GM12865 (cell line): Measurements from ENCODE around the gene SYS1.

Experiments used
- DNase-seq: peaks from one replicate; pipeline ENCODE4 v3.0.0; 2010; ENCODE audit warnings: low read depth
- H3K4me3 ChIP-seq: 2 replicates; pipeline ENCODE4 v1.5.1; 2011; ENCODE audit warnings: mild to moderate bottlenecking, low read depth, low read length, control low read depth
- TF ChIP-seq, protein P1 (sequence below): IDR thresholded peaks from 2 replicates; pipeline ENCODE4 v1.5.1; 2011; ENCODE audit warnings: low read length, control low read depth, low read depth, inconsistent platforms; ENCODE audit not compliant: insufficient read depth; ENCODE audit errors: missing control alignments

The SYS1 gene

DNA sequence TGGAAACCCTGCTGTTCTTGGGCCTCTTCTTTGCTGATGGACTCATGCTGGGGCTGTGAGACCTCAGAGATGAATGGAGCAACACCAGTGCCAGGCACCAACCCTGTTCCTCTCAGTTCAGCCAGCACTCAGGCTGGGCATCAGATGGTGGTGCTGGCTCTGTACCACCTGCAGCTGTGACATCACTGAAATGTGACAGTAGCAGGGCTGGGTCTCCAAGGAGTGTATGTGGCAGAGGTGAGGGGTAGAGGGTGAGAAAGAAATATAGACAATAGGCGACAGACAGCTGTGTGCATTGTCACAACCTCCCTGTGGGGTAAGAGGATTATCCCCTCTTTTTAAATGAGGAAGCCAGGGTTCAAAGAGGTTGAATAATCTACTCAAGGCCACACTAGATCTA is 15.2 kb downstream of the SYS1 start, which contains the start of gene TP53TG5:
Gene TP53TG5, minus strand, starts transcription at position 135 of the 400 bp plus-strand sequence. Its CDS starts 89 bp downstream, at position 46.
- no peak for DNase-seq
- TF ChIP-seq, protein P1, sequence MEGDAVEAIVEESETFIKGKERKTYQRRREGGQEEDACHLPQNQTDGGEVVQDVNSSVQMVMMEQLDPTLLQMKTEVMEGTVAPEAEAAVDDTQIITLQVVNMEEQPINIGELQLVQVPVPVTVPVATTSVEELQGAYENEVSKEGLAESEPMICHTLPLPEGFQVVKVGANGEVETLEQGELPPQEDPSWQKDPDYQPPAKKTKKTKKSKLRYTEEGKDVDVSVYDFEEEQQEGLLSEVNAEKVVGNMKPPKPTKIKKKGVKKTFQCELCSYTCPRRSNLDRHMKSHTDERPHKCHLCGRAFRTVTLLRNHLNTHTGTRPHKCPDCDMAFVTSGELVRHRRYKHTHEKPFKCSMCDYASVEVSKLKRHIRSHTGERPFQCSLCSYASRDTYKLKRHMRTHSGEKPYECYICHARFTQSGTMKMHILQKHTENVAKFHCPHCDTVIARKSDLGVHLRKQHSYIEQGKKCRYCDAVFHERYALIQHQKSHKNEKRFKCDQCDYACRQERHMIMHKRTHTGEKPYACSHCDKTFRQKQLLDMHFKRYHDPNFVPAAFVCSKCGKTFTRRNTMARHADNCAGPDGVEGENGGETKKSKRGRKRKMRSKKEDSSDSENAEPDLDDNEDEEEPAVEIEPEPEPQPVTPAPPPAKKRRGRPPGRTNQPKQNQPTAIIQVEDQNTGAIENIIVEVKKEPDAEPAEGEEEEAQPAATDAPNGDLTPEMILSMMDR = no peak

DNA sequence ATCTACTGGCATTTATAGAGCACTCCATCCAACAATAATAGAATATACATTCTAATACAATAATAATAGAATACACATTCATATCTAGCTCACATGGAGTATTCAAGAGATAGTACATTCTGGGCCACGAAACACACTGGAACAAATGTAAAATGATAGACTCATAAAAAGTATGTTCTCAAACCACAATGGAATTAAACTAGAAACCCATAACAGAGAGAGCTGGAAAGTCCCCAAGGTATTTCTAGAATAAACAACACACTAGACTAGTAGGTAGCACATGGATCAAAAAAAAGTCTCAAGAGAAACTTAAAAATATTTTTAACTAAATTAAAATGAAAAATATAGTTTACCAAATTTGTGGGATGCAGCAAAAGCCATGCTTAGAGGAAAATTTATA is 24.3 kb downstream of the SYS1 start:
- TF ChIP-seq, protein P1 = no peak
- DNase-seq = no peak
- H3K4me3 ChIP-seq = no peak overlapping the region

More for the DNA sequence above, 15.2 kb downstream of the SYS1 start, which contains the start of gene TP53TG5:
- H3K4me3 ChIP-seq = no peak within 1 kb of the TSS

DNA sequence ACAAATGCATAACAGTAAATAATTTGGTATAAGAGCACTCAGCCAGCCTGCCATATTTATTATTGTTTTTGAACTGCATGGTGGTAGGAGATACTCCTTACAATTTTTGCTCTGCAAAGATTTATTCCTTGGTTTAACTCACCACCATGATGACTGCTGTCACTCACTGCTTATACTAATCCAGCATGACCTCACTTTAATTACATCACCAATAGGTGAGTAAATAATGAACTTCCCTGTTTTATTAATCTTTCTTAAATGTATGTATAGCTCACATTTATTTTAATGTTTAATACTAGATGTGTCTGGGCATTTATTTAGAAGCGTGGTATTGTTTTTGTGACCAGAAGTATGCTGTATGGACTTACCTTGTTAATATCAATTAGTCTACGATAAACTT is 28.0 kb downstream of the SYS1 start:
- DNase-seq = no peak
- TF ChIP-seq, protein P1 = no peak
- H3K4me3 ChIP-seq = no peak overlapping the region

DNA sequence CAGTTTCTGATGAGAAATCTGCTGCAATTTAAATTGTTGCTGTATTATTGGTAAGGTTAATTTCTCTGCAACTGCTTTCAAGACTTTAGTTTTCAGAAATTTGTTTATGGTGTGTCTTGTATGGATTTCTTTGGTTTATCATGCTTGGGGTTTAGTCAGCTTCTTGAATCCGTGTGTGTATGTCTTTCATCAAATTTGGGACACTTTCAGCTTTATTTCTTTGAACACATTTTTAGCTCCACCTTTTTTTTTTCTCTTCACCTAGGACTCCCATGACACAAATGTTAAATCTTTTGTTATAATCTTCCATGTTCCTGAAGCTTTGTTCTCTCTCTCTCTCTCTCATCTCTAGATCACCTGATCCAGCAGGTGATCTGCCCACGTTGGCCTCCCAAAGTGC is 28.6 kb downstream of the SYS1 start:
- no peak for DNase-seq
- no peak overlapping the region for H3K4me3 ChIP-seq
- TF ChIP-seq, protein P1 = no peak

DNA sequence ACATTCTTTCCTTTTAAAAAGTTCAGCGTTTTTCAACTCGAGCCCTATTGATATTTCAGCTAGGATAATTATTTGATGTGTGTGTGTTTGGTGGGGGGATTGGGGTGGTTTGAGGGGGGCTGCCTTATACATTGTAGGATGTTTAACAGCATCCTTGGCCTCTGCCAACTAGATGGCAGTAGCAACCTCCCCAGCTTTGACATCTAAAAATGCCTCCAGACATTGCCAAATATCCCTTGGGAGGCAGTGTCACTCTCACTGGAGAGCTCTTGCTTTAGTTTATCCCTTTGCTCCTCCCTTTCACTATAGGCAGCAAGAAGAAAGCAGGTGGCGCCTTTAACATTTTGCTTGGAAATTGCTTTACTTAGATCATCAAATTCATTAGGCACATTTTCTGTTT is 29.8 kb downstream of the SYS1 start:
- TF ChIP-seq, protein P1 = no peak
- no peak for DNase-seq
- H3K4me3 ChIP-seq = no peak overlapping the region

DNA sequence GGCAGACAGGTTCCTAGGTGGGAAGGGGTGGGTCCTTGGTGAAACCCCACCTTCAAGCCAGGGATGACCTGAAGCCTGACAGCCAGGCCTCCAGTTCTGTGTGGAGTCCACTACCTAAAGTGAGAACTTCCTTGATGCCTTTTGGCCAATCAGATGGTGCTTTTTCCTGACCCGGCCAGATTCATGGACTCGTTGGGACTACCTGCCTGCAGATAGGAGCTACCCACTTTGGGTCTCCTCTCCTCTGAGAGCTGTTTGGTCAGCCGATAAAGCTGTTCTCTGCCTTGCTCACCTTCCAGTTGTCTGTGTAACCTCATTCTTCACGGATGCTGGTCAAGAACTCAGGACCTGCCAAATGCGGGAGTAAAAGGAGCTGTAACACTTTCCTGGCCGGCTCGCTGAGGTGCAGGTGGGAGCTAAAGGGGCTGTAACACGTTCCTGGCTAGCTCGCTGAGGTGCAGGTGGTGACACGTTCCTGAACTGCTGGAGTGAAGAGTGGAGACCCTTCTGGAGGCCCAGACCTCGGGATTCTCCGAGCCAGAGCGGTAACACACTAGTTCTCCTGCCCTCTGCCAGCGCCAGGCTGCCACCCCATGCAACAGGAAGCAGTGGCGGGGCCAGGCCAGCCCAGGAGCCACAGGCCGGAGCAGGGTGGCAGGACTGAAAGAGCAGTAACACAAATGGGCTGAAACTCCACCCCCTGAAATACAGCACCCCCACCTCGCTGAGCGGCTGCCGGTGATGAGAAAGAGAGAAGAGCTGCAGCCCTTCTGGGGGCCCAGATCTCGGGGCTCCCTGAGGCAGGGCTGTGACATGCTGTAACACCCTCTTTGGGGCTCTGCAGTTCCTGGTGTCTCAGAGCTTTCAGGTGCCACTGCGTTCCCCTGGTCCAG is 31.5 kb downstream of the SYS1 start:
- DNase-seq = no peak
- H3K4me3 ChIP-seq = no peak overlapping the region
- TF ChIP-seq, protein P1 = no peak

DNA sequence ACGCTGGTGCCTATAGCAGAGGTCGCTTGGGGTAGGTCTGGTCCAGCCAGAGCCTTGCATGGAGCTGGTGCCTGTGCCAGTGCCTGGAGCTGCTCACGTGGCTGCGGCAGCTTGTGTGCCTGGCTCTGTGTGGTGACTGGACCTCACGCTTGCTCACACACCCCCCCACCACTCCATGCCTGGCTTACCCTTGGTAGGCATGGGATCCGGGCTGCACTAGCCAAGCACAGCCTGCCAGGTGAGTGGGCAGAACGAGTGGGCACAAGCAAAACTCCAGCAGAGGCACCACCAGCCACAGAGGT is 32.1 kb downstream of the SYS1 start:
- H3K4me3 ChIP-seq = no peak overlapping the region
- TF ChIP-seq, protein P1 = no peak
- DNase-seq = no peak
